H7 (cell line): Measurements from ENCODE around the gene PPP1R12C. TPM values are rescaled to one million over a fixed set of nuclear protein-coding genes. Genes with fewer than 3 reads are reported as not detected.

Source experiments
- DNase-seq: peaks from one replicate; pipeline ENCODE4 v3.0.0; 2012
- H3K27me3 ChIP-seq: 2 replicates; pipeline ENCODE4 v1.6.0; 2011; ENCODE audit warnings: mild to moderate bottlenecking, low read length; ENCODE audit not compliant: control insufficient read depth, insufficient read depth
- H3K36me3 ChIP-seq: replicated peaks from 2 replicates; pipeline ENCODE4 v1.5.1; 2011; ENCODE audit warnings: low read length; ENCODE audit not compliant: control insufficient read depth, insufficient read depth
- H3K4me3 ChIP-seq: 2 replicates; pipeline ENCODE4 v1.5.1; 2011; ENCODE audit warnings: low read depth, mild to moderate bottlenecking, control low read depth, low read length, moderate library complexity; ENCODE audit not compliant: insufficient read depth
- total RNA-seq: library from RNA; depleted of rRNA; stranded (reverse); fragments of >200 nt; shearing (Covaris generic); gene quantifications from 2 replicates; pipeline ENCODE4 v1.2.3, GENCODE V29; 2014

The PPP1R12C gene
- total RNA-seq, 1 experiment from 2014 or later: 66.4 TPM

GRCh38 chr19:55082020-55082851 is 35.2 kb downstream of the PPP1R12C start:
- Histone ChIP-seq H3K4me3 (peak overlapping the region; percentile 67), H3K27me3 (peaks cover 57% of the 10 kb centered on the region), H3K36me3 (no peaks in the 10 kb centered on the region)
- DNase-seq: peak; percentile 94

DNA sequence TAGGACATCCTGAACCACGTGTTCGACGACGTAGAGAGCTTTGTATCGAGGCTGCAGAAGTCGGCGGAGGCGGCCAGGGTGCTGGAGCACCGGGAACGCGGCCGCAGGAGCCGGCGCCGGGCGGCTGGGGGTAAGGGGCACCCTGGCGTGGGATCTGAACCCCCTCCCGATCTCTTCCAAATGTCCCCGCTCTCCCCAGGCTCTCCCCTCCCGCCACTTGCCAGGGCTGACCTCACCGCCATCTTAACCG is 35.7 kb downstream of the PPP1R12C start:
- Histone ChIP-seq H3K4me3 (peak overlapping the region; percentile 67), H3K36me3 (no peaks in the 10 kb centered on the region), H3K27me3 (peaks cover 60% of the 10 kb centered on the region)
- no peak for DNase-seq

- no peaks in the 10 kb centered on the region for H3K36me3 ChIP-seq
- H3K27me3 ChIP-seq: peaks cover 55% of the 10 kb centered on the region
- peak; percentile 98 for DNase-seq
- H3K4me3 ChIP-seq: peak overlapping the region; percentile 72
These were observed 36.3 kb downstream of the PPP1R12C start for GRCh38 chr19:55080968-55081769.

DNA sequence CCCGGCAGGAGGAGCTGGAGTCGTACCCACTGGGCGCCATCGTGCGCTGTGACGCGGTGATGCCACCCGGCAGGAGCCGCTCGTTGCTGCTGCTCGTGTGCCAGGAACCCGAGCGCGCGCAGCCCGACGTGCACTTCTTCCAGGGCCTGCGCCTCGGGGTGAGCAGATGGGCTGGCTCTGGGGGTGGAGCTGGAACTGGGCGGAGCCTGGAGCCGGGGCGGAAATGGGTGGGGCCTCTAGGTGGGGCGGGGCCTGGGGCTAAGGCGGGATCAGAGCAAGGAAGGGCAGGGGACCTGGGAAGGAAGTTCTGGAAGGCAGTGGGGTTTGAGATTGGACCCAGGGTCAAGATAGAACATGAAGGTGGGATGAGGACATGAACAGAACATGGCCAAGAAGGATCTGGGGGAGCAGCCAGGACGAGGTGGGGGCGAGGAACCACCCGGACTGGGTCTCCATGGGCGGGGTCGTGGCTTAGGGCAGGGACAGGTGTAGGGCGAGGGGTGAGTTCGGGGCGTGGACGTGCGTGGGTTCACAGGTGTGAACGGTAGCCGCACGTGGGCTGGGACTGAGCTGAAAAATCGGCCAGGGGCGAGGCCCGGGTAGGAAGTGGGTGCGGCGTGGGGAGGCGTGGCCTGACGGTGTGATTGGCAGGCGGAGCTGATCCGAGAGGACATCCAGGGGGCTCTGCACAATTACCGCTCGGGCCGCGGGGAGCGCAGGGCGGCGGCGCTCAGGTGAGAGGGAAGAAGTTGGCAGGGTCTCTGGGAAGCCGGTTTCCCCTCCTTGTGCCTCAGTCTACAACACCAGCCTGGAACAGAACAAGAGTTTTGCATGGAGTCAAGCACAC is 37.1 kb downstream of the PPP1R12C start:
- H3K27me3 ChIP-seq: peaks cover 47% of the 10 kb centered on the region
- H3K4me3 ChIP-seq: peak overlapping the region; percentile 72
- no peaks in the 10 kb centered on the region for H3K36me3 ChIP-seq
- peak; percentile 98 for DNase-seq

GRCh38 chr19:55079400-55080038 is 37.9 kb downstream of the PPP1R12C start:
- DNase-seq: no peak
- H3K27me3 ChIP-seq: peaks cover 47% of the 10 kb centered on the region
- H3K36me3 ChIP-seq: no peaks in the 10 kb centered on the region
- peak overlapping the region; percentile 37 for H3K4me3 ChIP-seq

- Histone ChIP-seq H3K36me3 (no peaks in the 10 kb centered on the region), H3K4me3 (no peak overlapping the region), H3K27me3 (peaks cover 45% of the 10 kb centered on the region)
- no peak for DNase-seq
These were observed 38.4 kb downstream of the PPP1R12C start for GRCh38 chr19:55078996-55079395.

- Histone ChIP-seq H3K36me3 (no peaks in the 10 kb centered on the region), H3K4me3 (no peak overlapping the region), H3K27me3 (peaks cover 35% of the 10 kb centered on the region)
- no peak for DNase-seq
These were observed 40.3 kb downstream of the PPP1R12C start for GRCh38 chr19:55077106-55077505.

- H3K4me3 ChIP-seq: no peak overlapping the region
- no peaks in the 10 kb centered on the region for H3K36me3 ChIP-seq
- peaks cover 34% of the 10 kb centered on the region for H3K27me3 ChIP-seq
- DNase-seq: peak; percentile 53
These were observed 41.1 kb downstream of the PPP1R12C start for GRCh38 chr19:55076321-55076720.

DNA sequence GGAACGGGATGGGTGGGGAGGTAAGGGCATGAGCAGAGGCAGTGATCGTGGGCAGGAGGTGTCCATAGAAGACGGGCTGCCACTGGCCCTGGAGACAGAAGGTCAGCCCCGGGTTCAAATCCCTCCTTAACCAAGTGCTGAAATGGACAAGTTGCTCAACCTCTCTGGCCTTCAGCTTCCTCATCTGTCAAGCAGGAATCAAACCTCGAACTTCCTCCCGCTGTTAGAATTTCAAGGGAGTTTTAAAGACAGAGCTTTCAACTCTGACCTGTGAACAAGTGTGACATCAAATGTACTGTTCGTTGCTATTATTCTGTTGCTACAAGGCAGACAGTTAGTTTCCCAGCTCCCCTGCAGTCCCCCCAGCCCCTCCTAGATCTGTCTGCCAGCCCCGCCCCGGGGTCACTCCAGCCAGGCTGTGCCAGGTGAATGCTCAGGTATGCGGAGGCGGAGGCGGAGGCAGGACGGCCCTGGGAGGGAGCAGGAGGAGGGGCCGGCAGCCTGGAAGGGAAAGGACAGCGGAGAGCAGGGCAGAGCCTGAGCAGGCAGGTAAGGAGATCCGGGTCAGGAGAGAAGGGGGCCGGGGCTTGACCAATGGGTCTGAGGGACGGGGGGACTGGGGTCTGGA is 42.0 kb downstream of the PPP1R12C start, which contains the start of gene EPS8L1:
Gene EPS8L1 (plus strand): TSS at position 499 of the 628 bp plus-strand sequence. CDS start 576 bp downstream, outside the sequence.
- DNase-seq: peak; percentile 93
- H3K27me3 ChIP-seq: peaks cover 39% of the 10 kb centered on the region
- peak within 1 kb of the TSS; percentile 16; the same call in 1 of the 2 replicates for H3K4me3 ChIP-seq
- no peaks in the 10 kb centered on the region for H3K36me3 ChIP-seq

DNA sequence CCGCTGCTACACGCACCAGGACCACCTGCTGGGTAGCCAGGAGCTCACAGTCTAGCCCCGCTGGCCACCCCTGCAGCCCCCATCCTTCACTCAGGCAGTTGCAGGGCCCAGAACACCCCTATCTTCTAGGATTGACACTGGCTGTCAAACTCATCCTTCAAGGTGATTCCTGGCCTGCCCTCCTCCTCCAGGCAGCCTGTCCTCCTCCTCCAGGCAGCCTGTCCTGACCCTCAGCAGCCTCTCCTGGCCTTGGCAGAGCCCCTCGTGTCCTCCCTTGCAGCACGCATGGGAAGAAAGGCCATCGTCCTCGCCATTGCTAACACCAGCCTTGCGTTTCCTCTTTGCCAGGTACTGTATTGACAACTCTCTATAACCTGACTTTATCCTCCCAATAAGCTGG is 45.5 kb downstream of the PPP1R12C start:
- H3K27me3 ChIP-seq: peaks cover 49% of the 10 kb centered on the region

DNA sequence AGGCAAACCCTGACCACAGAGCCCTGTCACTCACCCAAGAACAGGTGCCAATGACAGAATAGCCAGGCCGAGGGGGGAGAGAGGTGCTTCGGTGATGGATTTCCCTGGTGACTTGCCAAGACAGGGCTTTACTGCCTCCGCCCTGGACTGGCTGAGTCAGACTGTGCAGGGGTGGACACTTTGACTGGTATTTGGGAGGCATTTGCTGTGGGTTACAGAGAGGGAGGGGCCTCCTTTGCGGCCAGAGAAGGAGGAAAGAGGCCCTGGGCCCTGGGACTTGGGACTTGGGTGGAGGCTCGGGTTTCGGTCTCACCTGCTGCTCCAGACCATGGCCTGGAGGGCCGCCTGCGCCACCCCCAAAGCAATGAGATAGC is 46.3 kb downstream of the PPP1R12C start:
- no peaks in the 10 kb centered on the region for H3K36me3 ChIP-seq
- DNase-seq: no peak
- peaks cover 52% of the 10 kb centered on the region for H3K27me3 ChIP-seq
- H3K4me3 ChIP-seq: no peak overlapping the region

More for the DNA sequence above, 45.5 kb downstream of the PPP1R12C start:
- H3K36me3 ChIP-seq: no peaks in the 10 kb centered on the region
- H3K4me3 ChIP-seq: no peak overlapping the region
- peak; percentile 38 for DNase-seq

GRCh38 chr19:55070466-55071128 is 46.8 kb downstream of the PPP1R12C start:
- no peak for DNase-seq
- Histone ChIP-seq H3K4me3 (no peak overlapping the region), H3K36me3 (no peaks in the 10 kb centered on the region), H3K27me3 (peaks cover 52% of the 10 kb centered on the region)

GRCh38 chr19:55069865-55070197 is 47.6 kb downstream of the PPP1R12C start:
- Histone ChIP-seq H3K27me3 (peaks cover 50% of the 10 kb centered on the region), H3K4me3 (no peak overlapping the region), H3K36me3 (no peaks in the 10 kb centered on the region)
- DNase-seq: no peak
